ENCODE measurements around the gene CHST4. TPM values are rescaled to one million over a fixed set of nuclear protein-coding genes. Genes with fewer than 3 reads are reported as not detected.
"Not testable (repeated sequence)": the region's sequence is repeated elsewhere in the genome, so short reads cannot be mapped to it uniquely, and the experiment has no call there.

Gene CHST4
- total RNA-seq, 2 experiments from 2014 or later = not detected

- intact Hi-C loops (cut with micrococcal nuclease) = loop anchor here (10.0 kb wide), 1 partner anchor 325 kb away; the partner anchor contains the start of gene ZNF821
- Mint-ChIP-seq H3K4me3 (no peak overlapping the region), H3K27me3 (no peaks in the 10 kb centered on the region), H3K9me3 (peaks cover 15% of the 10 kb centered on the region), H3K4me1 (ENCODE audit: low read depth) (peaks cover 5% of the 10 kb centered on the region), H3K27ac (no peak overlapping the region), H3K36me3 (peaks cover 6% of the 10 kb centered on the region)
- DNase-seq = no peak
- ChIA-PET POLR2A (no interaction called here), CTCF (no interaction called here)
These were observed 33.6 kb downstream of the CHST4 start for GRCh38 chr16:71559855-71560254.

GRCh38 chr16:71561886-71562285 lies 35.7 kb downstream of the CHST4 start:
- peaks cover 15% of the 10 kb centered on the region for H3K9me3 Mint-ChIP-seq
- peaks cover 14% of the 10 kb centered on the region for H3K4me1 Mint-ChIP-seq (ENCODE audit: low read depth)
- H3K27me3 Mint-ChIP-seq, H3K27ac Mint-ChIP-seq, POLR2A ChIA-PET, H3K4me3 Mint-ChIP-seq, CTCF ChIA-PET, H3K36me3 Mint-ChIP-seq, DNase-seq: not testable (repeated sequence)
- intact Hi-C loops (cut with micrococcal nuclease) = loop anchor here (10.0 kb wide), 1 partner anchor 323 kb away; the partner anchor contains the start of gene ZNF821

GRCh38 chr16:71562552-71562951 lies 36.3 kb downstream of the CHST4 start:
- intact Hi-C loops (cut with micrococcal nuclease) = loop anchor here (10.0 kb wide), 1 partner anchor 322 kb away; the partner anchor contains the start of gene ZNF821
- no peak overlapping the region for H3K4me3 Mint-ChIP-seq
- ChIA-PET CTCF (interaction anchor here (1.3 kb wide), 1 partner anchor 48 kb away, joined by 10 read pairs; no protein-coding TSS in a partner anchor), POLR2A (interaction anchor here (0.7 kb wide), 1 partner anchor 24 kb away, joined by 3 read pairs; no protein-coding TSS in a partner anchor)
- peaks cover 15% of the 10 kb centered on the region for H3K9me3 Mint-ChIP-seq
- peaks cover 14% of the 10 kb centered on the region for H3K4me1 Mint-ChIP-seq (ENCODE audit: low read depth)
- no peaks in the 10 kb centered on the region for H3K27me3 Mint-ChIP-seq
- peaks cover 6% of the 10 kb centered on the region for H3K36me3 Mint-ChIP-seq
- H3K27ac Mint-ChIP-seq = no peak overlapping the region
- DNase-seq = no peak

- ChIA-PET CTCF (interaction anchor here (0.7 to 4.0 kb wide), 13 partner anchors 9 to 419 kb away, joined by 3 to 97 read pairs (median 4); partner anchors contain the start of gene ZNF23), POLR2A (interaction anchor here (0.6 to 0.9 kb wide), 4 partner anchors 9 to 383 kb away, joined by 3 to 4 read pairs (median 3); no protein-coding TSS in a partner anchor)
- intact Hi-C loops (cut with micrococcal nuclease) = loop anchor here (1.0 to 10.0 kb wide), 2 partner anchors 159 to 320 kb away; partner anchors contain the start of gene ZNF821
- Mint-ChIP-seq H3K4me1 (ENCODE audit: low read depth) (peaks cover 14% of the 10 kb centered on the region), H3K9me3 (peaks cover 15% of the 10 kb centered on the region), H3K4me3 (peak overlapping the region; percentile 79), H3K36me3 (peaks cover 6% of the 10 kb centered on the region), H3K27me3 (no peaks in the 10 kb centered on the region), H3K27ac (peak overlapping the region; percentile 92)
- DNase-seq = no peak
These were observed 38.2 kb downstream of the CHST4 start for GRCh38 chr16:71564335-71564967.

GRCh38 chr16:71565812-71566700 lies 39.8 kb downstream of the CHST4 start:
- POLR2A ChIA-PET = interaction anchor here (0.6 kb wide), 1 partner anchor 136 kb away, joined by 3 read pairs; no protein-coding TSS in a partner anchor
- CTCF ChIA-PET = interaction anchor here (0.6 to 4.0 kb wide), 8 partner anchors 10 to 532 kb away, joined by 3 to 97 read pairs (median 4); partner anchors contain the start of genes TAT and ZNF23
- Mint-ChIP-seq H3K4me1 (ENCODE audit: low read depth) (peaks cover 14% of the 10 kb centered on the region), H3K9me3 (peaks cover 15% of the 10 kb centered on the region), H3K27me3 (no peaks in the 10 kb centered on the region), H3K27ac (peak overlapping the region; percentile 92), H3K4me3 (peak overlapping the region; percentile 79), H3K36me3 (peaks cover 6% of the 10 kb centered on the region)
- no peak for DNase-seq
- intact Hi-C loops (cut with micrococcal nuclease) = loop anchor here (1.0 to 10.0 kb wide), 5 partner anchors 45 to 527 kb away; partner anchors contain the start of genes DHODH, DHX38, TXNL4B and ZNF821

GRCh38 chr16:71567931-71568330 lies 41.7 kb downstream of the CHST4 start:
- intact Hi-C loops (cut with micrococcal nuclease) = loop anchor here (10.0 kb wide), 1 partner anchor 317 kb away; the partner anchor contains the start of gene ZNF821
- H3K4me3 Mint-ChIP-seq = no peak overlapping the region
- H3K27me3 Mint-ChIP-seq = peaks cover 3% of the 10 kb centered on the region
- no peaks in the 10 kb centered on the region for H3K36me3 Mint-ChIP-seq
- H3K27ac Mint-ChIP-seq = no peak overlapping the region
- POLR2A ChIA-PET = no interaction called here
- peaks cover 14% of the 10 kb centered on the region for H3K4me1 Mint-ChIP-seq (ENCODE audit: low read depth)
- peaks cover under 1% of the 10 kb centered on the region for H3K9me3 Mint-ChIP-seq
- CTCF ChIA-PET = interaction anchor here (0.9 to 4.0 kb wide), 2 partner anchors 42 to 43 kb away, joined by 3 to 97 read pairs; no protein-coding TSS in a partner anchor
- no peak for DNase-seq

- POLR2A ChIA-PET = no interaction called here
- peaks cover 14% of the 10 kb centered on the region for H3K4me1 Mint-ChIP-seq (ENCODE audit: low read depth)
- H3K27ac Mint-ChIP-seq = no peak overlapping the region
These were observed 42.3 kb downstream of the CHST4 start for GRCh38 chr16:71568551-71568950.

GRCh38 chr16:71569621-71570020 lies 43.4 kb downstream of the CHST4 start:
- POLR2A ChIA-PET = no interaction called here
- peaks cover 5% of the 10 kb centered on the region for H3K27me3 Mint-ChIP-seq
- no peak for DNase-seq
- no peaks in the 10 kb centered on the region for H3K36me3 Mint-ChIP-seq
- H3K4me1 Mint-ChIP-seq (ENCODE audit: low read depth) = peaks cover 9% of the 10 kb centered on the region
- CTCF ChIA-PET = interaction anchor here (0.7 to 1.3 kb wide), 3 partner anchors 33 to 157 kb away, joined by 3 to 5 read pairs (median 4); no protein-coding TSS in a partner anchor
- H3K27ac Mint-ChIP-seq = no peak overlapping the region
- intact Hi-C loops (cut with micrococcal nuclease) = loop anchor here (10.0 kb wide), 1 partner anchor 315 kb away; the partner anchor contains the start of gene ZNF821
- no peak overlapping the region for H3K4me3 Mint-ChIP-seq
- H3K9me3 Mint-ChIP-seq = no peaks in the 10 kb centered on the region

More at GRCh38 chr16:71568551-71568950, 42.3 kb downstream of the CHST4 start:
- intact Hi-C loops (cut with micrococcal nuclease) = loop anchor here (10.0 kb wide), 1 partner anchor 316 kb away; the partner anchor contains the start of gene ZNF821
- Mint-ChIP-seq H3K36me3 (no peaks in the 10 kb centered on the region), H3K27me3 (peaks cover 5% of the 10 kb centered on the region), H3K9me3 (no peaks in the 10 kb centered on the region), H3K4me3 (no peak overlapping the region)
- DNase-seq = no peak
- CTCF ChIA-PET = interaction anchor here (0.9 to 1.3 kb wide), 2 partner anchors 42 to 156 kb away, joined by 3 to 4 read pairs; no protein-coding TSS in a partner anchor

GRCh38 chr16:71570144-71570543 lies 43.9 kb downstream of the CHST4 start:
- H3K27ac Mint-ChIP-seq = no peak overlapping the region
- H3K4me3 Mint-ChIP-seq = no peak overlapping the region
- peaks cover 9% of the 10 kb centered on the region for H3K4me1 Mint-ChIP-seq (ENCODE audit: low read depth)
- no peaks in the 10 kb centered on the region for H3K9me3 Mint-ChIP-seq
- ChIA-PET POLR2A (no interaction called here), CTCF (interaction anchor here (1.2 kb wide), 1 partner anchor 41 kb away, joined by 5 read pairs; no protein-coding TSS in a partner anchor)
- no peaks in the 10 kb centered on the region for H3K36me3 Mint-ChIP-seq
- peaks cover 5% of the 10 kb centered on the region for H3K27me3 Mint-ChIP-seq
- intact Hi-C loops (cut with micrococcal nuclease) = no loop called here
- DNase-seq = no peak

GRCh38 chr16:71572497-71573116 lies 46.4 kb downstream of the CHST4 start:
- no peaks in the 10 kb centered on the region for H3K4me1 Mint-ChIP-seq (ENCODE audit: low read depth)
- H3K4me3 Mint-ChIP-seq = no peak overlapping the region
- intact Hi-C loops (cut with micrococcal nuclease) = no loop called here
- H3K27ac Mint-ChIP-seq = no peak overlapping the region
- POLR2A ChIA-PET = interaction anchor here (1.3 kb wide), 1 partner anchor 8 kb away, joined by 4 read pairs; no protein-coding TSS in a partner anchor
- peaks cover 10% of the 10 kb centered on the region for H3K27me3 Mint-ChIP-seq
- DNase-seq = no peak
- H3K9me3 Mint-ChIP-seq = no peaks in the 10 kb centered on the region
- no peaks in the 10 kb centered on the region for H3K36me3 Mint-ChIP-seq
- CTCF ChIA-PET = interaction anchor here (1.6 to 2.3 kb wide), 2 partner anchors 8 to 38 kb away, joined by 5 to 15 read pairs; no protein-coding TSS in a partner anchor

Data from activated CD4-positive, alpha-beta memory T cell treated with anti-CD3 and anti-CD28 coated beads for 36 hours (primary cell).